BJ (cell line): ENCODE data around the gene HPGDS. TPM values are rescaled to one million over a fixed set of nuclear protein-coding genes. Genes with fewer than 3 reads are reported as not detected.

Source experiments
- CTCF ChIA-PET: fragments of 350-600 bp; formaldehyde crosslinking; extraction: SDS; loops from one replicate; lab custom pipeline; 2021; ENCODE audit warnings: antibody characterized with exemption, inconsistent platforms; lab: Yijun Ruan, JAX
- POLR2A ChIA-PET: fragments of 300-600 bp; sonication (Branson Sonifier 250); formaldehyde crosslinking; extraction: SDS; loops from one replicate; lab custom pipeline; 2021; ENCODE audit warnings: antibody characterized with exemption; lab: Charles Lee
- DNase-seq: peaks from one replicate; pipeline ENCODE4 v3.0.0-alpha.2; 2011; ENCODE audit warnings: low read depth
- H3K27me3 ChIP-seq: 2 replicates; pipeline ENCODE4 v1.6.0; 2011; ENCODE audit warnings: low read length; ENCODE audit not compliant: control insufficient read depth, insufficient read depth
- H3K36me3 ChIP-seq: 2 replicates; pipeline ENCODE4 v1.5.1; 2011; ENCODE audit warnings: low read length; ENCODE audit not compliant: control insufficient read depth, insufficient read depth
- H3K4me3 ChIP-seq: 2 replicates; pipeline ENCODE4 v1.5.1; 2011; ENCODE audit warnings: low read depth, mild to moderate bottlenecking, control low read depth, low read length
- polyA plus RNA-seq: library from polyadenylated mRNA; depleted of rRNA; stranded (reverse); fragments of >200 nt; gene quantifications from 2 replicates; pipeline ENCODE4 v1.2.3, GENCODE V29; 2011; rRNA removed
- TF ChIP-seq, protein P1 (sequence below): IDR thresholded peaks from 2 replicates; pipeline ENCODE4 v1.5.1; 2011; ENCODE audit warnings: low read depth, mild to moderate bottlenecking, control low read depth, inconsistent platforms, low read length, moderate library complexity; ENCODE audit not compliant: insufficient read depth

The HPGDS gene
- polyA plus RNA-seq, 1 experiment: not detected

DNA sequence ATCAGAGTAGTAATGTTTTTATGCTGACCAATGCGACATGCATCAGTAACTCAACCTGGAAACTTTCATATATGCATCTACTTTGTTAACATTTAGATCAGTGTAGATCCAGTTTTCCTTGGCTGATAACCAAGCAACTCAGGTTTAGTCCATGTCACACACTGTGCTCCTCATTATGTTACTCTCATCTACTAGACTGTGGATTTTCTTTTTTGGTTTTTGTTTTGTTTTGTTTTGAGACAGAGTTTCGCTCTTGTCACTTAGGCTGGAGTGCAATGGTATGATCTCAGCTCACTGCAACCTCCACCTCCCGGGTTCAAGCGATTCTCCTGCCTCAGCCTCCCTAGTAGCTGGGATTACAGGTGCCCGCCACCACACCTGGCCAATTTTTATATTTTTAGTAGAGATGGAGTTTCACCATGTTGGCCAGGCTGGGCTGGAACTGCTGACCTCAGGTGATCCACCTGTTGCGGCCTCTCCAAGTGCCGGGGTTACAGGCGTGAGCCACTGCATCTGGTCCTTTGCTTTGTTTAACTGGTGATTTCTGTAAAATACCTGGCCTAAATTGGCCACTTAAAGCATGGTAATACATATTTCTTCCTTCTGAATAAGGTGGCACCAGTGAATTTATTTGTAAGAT, 86.4 kb downstream of the HPGDS start:
- peaks cover 2% of the 10 kb centered on the region; the same call in 1 of the 2 replicates for H3K36me3 ChIP-seq
- DNase-seq: no peak
- no peak overlapping the region for H3K4me3 ChIP-seq
- TF ChIP-seq, protein P1, sequence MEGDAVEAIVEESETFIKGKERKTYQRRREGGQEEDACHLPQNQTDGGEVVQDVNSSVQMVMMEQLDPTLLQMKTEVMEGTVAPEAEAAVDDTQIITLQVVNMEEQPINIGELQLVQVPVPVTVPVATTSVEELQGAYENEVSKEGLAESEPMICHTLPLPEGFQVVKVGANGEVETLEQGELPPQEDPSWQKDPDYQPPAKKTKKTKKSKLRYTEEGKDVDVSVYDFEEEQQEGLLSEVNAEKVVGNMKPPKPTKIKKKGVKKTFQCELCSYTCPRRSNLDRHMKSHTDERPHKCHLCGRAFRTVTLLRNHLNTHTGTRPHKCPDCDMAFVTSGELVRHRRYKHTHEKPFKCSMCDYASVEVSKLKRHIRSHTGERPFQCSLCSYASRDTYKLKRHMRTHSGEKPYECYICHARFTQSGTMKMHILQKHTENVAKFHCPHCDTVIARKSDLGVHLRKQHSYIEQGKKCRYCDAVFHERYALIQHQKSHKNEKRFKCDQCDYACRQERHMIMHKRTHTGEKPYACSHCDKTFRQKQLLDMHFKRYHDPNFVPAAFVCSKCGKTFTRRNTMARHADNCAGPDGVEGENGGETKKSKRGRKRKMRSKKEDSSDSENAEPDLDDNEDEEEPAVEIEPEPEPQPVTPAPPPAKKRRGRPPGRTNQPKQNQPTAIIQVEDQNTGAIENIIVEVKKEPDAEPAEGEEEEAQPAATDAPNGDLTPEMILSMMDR: no peak
- CTCF ChIA-PET: no interaction called here
- POLR2A ChIA-PET: no interaction called here
- H3K27me3 ChIP-seq: no peaks in the 10 kb centered on the region

DNA sequence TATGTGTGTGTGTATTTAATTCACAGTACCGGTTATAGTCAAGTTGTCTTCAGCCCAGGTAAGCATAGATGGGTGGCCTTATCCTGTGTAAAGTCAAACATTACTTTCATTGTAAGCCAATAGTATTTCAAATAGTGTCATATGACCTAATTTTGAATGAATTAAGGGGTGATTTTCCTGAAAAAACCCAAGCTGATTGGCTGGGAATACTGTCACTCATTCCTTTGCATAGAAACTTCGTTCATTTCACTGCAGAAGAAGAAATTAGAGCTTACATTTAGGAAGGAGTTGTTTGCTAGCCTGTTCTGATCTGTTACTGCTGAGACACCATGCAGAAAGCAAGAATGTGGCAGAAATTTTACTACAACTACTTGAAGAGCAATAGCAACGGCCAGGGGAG, 89.6 kb downstream of the HPGDS start:
- DNase-seq: no peak
- Histone ChIP-seq H3K36me3 (peaks cover 2% of the 10 kb centered on the region; the same call in 1 of the 2 replicates), H3K4me3 (no peak overlapping the region), H3K27me3 (no peaks in the 10 kb centered on the region)
- POLR2A ChIA-PET: no interaction called here
- TF ChIP-seq, protein P1: no peak
- CTCF ChIA-PET: no interaction called here

DNA sequence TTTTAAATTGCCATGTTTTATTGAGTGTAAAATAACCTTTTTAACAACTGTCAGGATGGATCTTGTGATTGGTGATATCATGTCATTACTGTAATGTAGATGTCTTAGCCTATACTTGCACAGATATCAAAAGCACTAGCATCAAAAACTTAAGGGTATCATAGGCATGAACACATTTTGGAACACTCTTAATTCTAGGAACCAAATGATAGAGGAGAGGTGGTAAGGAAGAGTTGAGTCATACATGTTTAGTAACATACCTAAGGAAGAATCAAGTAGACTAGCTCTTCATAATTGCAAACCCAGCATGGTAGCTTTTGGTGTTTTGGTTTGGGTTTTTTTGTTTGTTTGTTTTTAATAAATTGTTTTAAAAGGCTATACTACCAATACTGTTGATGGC, 91.5 kb downstream of the HPGDS start:
- H3K4me3 ChIP-seq: no peak overlapping the region
- ChIA-PET POLR2A (no interaction called here), CTCF (no interaction called here)
- no peak for DNase-seq
- H3K36me3 ChIP-seq: peaks cover 2% of the 10 kb centered on the region
- H3K27me3 ChIP-seq: no peaks in the 10 kb centered on the region
- TF ChIP-seq, protein P1: no peak

Other genes with a start within 250 kb of the HPGDS start
- 8.2 and 18.2 TPM in 2 replicates for gene SMARCAD1, start 135.0 kb downstream of the HPGDS start, polyA plus RNA-seq
- 207 and 353 TPM in 2 replicates for gene PDLIM5, start 109.1 kb upstream of the HPGDS start, polyA plus RNA-seq